NCI-H345 treated with DMSO at 0.1 percent for 48 hours (cell line): ENCODE data around the gene PDCD1LG2.
"Not testable (repeated sequence)": the region's sequence is repeated elsewhere in the genome, so short reads cannot be mapped to it uniquely, and the experiment has no call there.

Source experiments
- DNase-seq: peaks from one replicate; lab custom pipeline; 2025; ENCODE audit not compliant: unreplicated experiment; lab: John Stamatoyannopoulos, UW

The PDCD1LG2 gene

DNA sequence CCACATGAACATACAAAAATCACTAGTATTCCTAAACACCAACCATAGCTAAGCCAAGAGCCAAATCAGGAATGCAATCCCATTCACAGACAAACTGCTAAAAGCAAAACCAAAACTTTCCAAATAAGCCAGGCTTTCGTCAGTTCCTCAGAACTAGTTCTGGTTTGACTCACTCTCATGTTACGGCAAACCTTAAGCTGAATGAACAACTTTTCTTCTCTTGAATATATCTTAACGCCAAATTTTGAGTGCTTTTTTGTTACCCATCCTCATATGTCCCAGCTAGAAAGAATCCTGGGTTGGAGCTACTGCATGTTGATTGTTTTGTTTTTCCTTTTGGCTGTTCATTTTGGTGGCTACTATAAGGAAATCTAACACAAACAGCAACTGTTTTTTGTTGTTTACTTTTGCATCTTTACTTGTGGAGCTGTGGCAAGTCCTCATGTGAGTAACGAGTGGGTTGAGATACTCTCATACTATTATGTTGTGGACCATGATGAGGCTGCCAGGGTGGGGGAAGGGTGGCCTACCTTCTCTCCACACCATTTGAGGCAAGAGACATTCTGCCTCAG is at the start of gene PDCD1LG2:
PDCD1LG2 (plus strand) TSS at position 172 of the 572 bp plus-strand sequence. CDS start 12,016 bp downstream, outside the sequence.
- DNase-seq, result no peak

DNA sequence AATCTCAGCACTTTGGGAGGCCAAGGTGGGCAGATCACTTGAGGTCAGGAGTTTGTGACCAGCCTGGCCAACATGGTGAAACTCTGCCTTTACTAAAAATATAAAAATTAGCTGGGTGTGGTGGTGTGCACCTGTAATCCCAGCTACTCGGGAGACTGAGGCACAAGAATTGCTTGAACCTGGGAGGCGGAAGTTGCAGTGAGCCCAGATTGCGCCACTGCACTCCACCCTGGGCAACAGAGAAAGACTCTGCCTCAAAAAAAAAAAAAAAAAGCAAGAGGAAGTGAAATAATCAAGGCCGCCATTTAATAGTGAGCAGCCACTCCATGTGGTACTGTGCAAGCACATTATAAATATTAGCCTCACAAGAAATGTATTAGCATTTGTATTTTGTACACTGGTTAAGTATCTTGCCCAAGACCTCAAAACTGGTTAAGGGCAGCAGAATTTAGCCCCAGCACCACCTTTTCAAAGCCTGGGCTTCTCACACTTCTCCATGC is 45.5 kb upstream of the PDCD1LG2 start:
- DNase-seq, result not testable (repeated sequence)

DNA sequence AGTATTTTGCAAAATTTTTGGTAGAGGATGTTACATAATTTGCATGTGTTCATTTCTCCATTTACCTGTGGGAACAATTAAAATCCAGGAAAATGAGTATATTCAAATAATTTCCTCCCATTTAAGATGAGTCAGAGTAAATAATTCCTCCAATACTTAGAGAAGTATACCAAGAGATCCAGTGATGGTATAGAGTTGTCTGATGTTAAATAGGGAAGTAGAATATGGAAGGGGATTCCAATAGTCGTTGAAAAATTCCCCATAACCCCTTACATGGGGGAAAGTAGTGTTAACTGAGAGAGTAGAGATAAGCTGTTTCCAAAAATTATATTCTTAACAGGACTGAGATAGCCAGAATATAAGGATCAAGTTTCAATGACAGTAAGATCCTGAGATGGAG is 44.3 kb upstream of the PDCD1LG2 start:
- DNase-seq, result no peak

DNA sequence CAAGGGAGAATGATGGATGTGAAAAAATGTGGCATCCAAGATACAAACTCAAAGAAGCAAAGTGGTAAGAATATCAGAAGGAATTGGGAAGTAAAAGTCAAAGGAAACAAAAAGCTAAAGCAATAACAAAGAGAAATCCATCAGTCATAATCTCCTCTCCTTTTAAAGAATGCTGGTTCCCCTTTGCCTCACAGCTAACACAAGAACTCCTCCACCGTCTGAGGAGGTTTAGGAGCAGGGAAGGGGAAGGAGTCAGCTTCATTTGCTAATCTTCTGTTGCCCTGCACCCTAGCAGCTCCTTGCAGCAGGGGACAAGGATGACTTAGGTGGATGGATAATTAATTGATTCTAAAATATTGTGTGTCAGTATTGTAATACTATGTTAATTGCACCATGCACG is 43.6 kb upstream of the PDCD1LG2 start:
- no peak for DNase-seq

DNA sequence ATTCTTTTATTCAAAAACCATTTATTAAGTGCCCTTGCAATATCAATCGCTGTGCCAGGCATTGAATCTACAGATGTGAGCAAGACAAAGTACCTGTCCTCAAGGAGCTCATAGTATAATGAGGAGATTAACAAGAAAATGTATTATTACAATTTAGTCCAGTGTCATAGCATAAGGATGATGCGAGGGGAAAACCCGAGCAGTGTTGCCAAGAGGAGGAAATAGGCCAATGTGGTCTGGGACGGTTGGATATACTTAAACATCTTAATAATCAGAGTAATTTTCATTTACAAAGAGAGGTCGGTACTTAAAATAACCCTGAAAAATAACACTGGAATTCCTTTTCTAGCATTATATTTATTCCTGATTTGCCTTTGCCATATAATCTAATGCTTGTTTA is 41.5 kb upstream of the PDCD1LG2 start:
- DNase-seq, result no peak

DNA sequence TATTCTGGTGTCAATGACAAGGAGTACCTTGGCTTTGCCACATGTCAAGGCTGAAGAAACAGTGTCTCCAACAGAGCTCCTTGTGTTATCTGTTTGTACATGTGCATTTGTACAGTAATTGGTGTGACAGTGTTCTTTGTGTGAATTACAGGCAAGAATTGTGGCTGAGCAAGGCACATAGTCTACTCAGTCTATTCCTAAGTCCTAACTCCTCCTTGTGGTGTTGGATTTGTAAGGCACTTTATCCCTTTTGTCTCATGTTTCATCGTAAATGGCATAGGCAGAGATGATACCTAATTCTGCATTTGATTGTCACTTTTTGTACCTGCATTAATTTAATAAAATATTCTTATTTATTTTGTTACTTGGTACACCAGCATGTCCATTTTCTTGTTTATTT is 40.2 kb upstream of the PDCD1LG2 start:
- DNase-seq, result no peak

DNA sequence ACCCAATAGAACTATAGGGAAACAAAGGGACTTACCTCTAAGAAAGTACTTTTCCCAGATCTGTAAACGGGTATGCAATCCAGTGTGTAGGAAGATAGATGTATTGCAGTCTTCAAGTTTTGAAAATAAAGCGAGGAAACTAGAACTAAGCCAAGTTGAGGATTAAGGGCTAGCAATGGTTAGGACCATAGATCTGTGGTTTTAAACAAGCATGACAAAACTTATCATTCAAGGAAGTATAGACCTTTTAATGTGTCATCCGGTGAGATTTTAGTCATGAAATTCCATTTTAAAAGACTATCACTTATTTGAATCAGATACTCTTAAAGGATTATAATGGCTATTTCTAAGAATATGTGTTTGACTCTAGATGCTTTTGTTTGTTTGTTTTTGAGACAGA is 39.5 kb upstream of the PDCD1LG2 start:
- no peak for DNase-seq

DNA sequence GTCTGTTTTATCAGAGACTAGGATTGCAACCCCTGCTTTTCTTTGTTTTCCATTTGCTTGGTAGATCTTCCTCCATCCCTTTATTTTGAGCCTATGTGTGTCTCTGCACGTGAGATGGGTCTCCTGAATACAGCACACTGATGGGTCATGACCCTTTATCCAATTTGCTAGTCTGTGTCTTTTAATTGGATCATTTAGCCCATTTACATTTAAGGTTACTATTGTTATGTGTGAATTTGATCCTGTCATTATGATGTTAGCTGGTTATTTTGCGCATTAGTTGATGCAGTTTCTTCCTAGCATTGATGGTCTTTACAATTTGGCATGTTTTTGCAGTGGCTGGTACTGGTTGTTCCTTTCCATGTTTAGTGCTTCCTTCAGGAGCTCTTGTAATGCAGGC is 34.7 kb upstream of the PDCD1LG2 start:
- DNase-seq, result not testable (repeated sequence)

DNA sequence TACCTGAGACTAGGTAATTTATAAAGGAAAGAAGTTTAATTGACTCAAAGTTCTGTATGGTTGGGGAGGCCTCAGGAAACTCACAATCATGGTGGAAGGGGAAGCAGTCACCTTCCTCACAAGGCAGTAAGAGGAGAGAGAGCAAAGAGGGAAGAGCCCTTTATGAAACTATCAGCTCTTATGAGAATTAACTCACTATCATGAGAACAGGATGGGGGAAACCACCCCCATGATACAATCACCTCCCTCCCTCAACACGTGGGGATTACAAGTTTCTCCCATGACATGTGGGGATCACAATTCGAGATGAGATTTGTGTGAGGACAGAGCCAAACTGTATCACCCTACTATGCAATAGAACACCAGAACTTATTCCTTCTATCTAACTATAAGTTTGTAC is 32.1 kb upstream of the PDCD1LG2 start:
- no peak for DNase-seq

DNA sequence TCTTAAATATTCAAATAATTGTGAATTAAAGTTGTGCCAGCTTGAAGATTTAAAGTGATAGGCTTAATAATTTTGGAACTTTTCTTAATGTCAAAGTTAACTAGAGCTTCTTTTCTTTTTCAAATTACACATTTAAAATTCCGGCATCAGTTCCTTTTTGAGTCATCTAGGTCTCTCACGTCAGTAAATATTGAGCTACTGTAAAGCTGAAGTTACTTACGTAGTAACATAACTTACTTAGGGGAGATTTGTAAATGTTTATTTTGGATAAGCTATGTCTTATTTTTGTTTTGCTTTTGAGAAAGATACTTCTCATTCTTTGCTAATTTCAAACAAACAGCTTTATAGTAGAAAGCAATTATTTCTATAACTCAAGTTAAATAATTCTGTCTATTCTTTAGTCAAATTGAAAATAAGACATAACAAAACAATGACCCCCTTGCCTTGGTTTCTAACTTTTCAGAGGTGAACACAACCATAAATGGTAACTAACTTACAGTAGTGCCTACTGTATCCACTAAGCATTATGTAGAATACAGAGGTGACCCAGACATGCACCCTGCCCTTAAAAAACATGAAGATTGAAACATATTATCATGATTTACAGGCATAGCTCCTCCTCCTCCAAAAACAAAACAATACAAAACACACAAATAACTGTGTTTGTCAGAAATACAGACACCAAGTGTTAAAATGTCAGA is 30.2 kb upstream of the PDCD1LG2 start:
- DNase-seq, result no peak

DNA sequence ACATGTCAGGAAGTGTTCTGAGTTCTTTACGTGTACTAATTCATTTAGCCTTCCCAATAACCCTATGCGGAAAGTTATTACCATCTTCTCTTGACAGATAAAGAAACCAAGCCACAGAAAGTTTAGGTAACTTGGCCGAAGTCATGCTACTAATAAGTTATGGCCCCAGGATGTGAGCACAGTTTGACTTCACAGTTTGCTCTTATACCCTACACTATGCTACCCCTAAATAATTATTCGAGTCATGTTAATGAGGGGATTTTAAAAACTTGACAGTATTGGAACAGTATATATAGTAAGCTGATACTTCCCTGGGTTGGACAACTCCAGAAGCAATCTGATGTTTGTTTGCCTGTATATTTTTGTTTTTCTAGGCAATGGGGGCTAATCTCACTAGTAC is 29.4 kb upstream of the PDCD1LG2 start:
- no peak for DNase-seq

DNA sequence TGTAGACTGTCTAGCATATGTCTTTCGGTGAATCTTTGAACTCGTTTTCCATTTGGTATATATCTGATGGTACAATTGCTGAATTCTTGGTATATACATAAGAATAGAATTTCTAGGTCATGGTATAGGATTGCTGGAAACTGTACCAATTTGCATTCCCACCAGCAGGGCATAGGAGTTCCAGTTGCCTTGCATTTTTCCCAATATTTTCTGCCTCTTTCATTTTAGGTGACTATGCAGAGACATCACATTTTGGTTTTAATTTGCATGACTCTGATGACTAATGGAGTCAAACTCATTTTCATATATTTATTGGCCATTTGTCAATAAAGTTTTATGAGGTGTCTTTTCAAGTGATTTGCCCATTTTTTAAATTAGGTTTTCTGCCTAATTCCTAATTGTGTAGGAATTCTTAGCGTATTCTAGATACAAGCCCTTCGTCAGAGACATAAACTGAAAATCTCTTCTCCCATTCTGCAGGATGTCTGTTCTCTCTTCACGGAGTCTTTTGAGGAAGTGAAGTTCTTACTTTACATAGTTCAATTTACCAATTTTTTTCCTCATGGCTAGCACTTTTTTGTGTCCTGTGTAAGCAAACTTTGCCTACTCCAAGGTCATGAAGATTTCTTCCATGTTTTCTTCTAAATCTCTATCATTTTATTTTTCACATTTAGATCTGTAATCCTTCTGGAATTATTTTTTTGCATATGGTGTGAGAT is 28.9 kb upstream of the PDCD1LG2 start:
- DNase-seq, result no peak

DNA sequence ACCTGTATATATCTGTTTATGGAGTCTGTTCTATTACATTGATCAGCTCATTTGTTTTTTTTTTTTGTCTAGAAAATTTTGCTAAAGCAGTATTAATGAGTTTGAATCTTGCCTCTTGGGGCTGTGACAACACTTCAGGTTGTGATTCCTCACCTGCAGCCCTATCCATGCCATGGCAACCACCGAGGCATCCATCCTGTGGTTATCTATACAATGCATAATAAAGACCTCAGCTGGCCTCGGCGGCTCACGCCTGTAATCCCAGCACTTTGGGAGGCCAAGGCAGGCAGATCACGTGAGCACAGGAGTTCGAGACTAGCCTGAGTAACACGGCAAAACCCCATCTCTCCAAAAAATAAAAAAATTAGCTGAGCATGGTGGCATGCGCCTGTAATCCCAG is 28.1 kb upstream of the PDCD1LG2 start:
- no peak for DNase-seq

DNA sequence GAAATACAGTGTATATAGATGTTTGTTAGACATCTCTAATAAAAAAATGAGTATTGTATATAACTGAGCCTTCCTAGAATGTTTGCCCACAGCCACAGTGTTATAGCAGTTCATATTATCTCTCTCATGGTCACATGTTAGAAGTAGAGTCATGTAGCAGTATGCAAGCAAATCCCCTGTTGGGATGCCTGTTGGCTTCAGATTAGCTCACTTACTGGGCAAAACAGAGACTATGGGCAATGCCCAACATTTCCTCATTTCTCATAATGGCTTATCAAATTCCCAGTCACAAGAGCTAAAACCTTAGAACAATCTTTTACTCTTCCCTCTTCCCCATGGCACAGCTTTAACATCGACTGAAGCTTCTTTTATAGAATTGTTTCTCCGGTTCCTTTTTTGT is 27.0 kb upstream of the PDCD1LG2 start:
- no peak for DNase-seq

DNA sequence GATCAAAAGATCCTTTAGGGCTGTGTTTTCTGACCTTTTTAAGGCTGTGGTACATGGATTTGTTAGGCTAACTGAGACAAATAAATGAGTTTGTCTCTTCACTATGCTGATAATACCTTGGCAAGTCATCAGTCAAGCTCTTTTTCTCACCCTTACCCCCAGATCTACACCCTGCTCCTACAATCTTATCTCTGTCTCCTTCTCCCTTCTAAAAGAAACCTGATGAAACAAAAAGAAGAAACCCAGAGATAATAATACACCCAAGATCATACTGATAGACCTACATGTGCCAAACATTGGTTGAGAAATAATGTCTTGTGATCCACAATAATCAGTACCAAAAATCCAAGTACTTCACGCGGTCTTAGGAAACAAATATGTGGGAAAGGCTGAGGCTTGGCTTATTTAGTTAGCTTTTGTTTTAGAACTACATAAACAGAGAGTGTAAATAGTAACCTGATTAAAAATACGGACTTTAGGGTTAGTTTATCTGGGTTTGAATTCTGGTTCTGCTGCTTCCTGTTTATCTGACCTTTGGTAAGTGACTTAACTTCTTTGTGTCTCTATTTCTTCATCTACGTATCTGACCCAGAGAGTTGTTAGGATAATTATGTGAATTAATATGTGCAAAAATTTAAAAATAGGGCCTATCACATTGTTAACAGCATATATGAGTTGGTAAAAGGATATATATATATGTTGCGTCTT is 24.8 kb upstream of the PDCD1LG2 start:
- no peak for DNase-seq

DNA sequence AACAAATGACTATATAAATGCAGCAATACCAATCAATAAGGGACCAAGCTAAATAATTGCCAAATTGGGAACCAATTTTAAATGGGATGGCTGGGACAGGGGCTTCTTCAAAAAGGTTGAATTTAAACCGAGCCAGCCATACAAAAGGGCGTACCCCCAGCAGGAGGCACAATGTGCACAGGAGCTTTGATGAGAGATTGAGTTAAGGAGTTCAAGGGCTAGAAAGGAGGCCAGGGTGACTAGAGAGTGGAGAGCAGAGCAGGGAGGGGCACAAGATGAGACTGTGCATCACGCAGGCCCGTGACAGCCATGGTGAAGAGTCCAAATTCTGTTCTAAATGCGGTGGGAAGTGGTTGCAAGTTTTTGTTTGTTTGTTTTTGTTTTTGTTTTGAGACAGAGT is 23.3 kb upstream of the PDCD1LG2 start:
- DNase-seq, result no peak

DNA sequence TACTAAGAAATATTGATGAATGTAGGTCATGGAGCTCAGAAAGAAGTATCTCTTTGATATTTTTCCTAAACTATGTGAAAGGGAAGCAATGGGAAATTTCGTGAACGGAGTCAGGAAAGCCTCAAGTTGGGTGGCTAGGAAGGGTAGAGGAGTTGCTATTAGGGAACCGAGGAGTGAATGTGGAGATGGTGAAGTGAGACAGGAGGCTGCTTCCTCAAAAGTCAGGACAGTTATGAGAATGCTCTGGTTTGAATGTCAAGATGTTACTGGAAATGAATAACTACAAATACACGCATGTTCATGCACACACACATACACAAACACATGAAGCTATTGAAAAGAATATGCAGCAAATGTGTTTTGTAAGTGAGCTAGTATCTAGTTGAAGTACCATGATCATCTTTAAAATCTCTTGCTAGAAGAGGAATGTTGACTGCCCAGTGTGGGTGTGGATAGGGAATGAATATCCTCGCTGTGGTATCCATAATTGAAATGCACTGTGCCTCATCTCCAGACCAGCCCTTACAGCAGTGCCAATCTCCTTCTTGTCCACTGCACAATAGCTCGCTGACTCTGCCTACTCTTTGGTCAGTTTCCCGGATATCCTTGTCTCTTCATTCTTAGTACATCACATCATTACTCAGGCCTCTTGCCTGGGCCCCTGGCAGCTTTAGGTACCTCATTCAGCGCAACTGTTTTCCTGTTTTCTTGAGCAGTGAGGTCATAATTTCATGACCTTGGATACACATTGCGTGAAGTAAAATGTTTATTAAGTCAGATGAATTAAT is 21.9 kb upstream of the PDCD1LG2 start:
- DNase-seq, result no peak

DNA sequence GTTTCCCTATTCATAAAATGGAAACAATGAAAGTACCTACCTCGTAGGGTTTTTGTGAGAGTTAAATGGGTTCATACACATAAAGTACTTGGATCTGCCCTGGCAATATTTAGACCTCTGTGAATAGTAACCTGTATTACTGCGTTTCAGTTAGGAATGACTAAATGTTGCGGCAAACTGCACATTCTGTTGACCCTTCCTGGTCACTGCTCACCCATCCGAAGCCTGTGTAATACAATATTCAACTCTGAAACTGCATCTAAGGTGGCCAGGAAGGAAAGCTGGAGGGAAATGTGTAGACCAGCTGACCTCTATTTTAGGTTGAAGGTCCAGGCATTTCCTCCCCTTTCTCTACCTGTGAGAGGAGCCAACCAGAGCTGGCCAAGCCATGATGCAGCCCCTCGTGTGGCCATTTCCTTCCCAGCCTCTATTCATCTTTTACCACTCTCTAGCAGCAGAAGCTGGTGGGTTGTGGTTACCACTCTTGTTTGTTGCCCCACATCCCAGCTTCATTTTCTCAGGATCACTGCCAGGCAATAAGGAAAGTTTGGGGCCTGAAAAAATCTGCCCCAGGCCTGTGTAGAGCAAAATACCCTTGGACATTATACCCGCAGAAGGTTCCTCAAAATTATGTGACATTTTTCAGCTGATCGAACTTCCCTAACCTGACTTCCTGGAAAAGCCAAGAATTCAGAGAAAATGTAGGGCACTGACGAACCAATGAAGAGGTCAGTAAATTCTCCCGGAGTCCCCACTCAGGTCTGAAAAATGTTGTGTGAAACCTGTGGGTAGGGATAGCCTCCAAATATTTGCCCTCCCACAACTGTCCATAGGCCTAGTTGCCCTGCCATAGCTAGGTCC is 20.5 kb upstream of the PDCD1LG2 start:
- DNase-seq, result no peak

DNA sequence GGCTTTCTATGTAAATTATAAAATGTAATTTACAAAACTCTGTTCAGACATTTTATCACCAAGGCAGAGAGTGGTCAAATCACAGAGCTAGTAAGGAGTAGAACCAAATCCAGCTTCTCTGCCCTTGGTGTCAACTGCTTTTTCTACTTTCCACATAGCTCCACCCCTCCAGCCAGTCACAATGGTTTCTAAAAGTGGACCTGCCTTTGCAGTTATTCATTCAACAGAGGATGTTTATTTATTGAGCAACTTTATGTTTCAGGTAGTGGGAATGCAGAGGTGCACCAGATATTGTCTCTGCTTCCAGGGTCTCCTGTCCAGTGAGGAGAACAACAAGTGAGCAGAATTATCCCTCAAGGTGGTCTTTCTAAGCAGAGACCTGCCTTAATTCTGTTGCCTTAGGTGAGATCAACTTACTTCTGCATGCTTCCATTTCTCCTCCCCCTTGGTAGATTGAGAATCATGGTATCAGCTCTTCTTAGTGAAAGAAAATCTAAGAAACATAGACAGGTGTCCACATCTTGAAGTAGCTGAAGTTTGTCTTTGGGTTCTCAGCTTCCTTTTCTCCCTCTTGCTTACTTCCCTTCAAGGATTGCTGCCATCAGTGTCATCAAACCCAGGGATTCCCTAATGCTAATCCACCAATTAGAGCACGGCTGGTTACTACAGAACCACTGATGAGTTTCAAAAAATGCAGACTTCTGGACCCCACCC is 17.2 kb upstream of the PDCD1LG2 start:
- no peak for DNase-seq
